ENCODE data around the gene ARSA. TPM values are rescaled to one million over a fixed set of nuclear protein-coding genes. Genes with fewer than 3 reads are reported as not detected.

ARSA gene
- total and polyA plus RNA-seq, 2 of the 13 experiments (the other 11 are each of a cell fraction or from before 2014, with no cell fraction given), result 9.0 to 11.5 TPM

DNA sequence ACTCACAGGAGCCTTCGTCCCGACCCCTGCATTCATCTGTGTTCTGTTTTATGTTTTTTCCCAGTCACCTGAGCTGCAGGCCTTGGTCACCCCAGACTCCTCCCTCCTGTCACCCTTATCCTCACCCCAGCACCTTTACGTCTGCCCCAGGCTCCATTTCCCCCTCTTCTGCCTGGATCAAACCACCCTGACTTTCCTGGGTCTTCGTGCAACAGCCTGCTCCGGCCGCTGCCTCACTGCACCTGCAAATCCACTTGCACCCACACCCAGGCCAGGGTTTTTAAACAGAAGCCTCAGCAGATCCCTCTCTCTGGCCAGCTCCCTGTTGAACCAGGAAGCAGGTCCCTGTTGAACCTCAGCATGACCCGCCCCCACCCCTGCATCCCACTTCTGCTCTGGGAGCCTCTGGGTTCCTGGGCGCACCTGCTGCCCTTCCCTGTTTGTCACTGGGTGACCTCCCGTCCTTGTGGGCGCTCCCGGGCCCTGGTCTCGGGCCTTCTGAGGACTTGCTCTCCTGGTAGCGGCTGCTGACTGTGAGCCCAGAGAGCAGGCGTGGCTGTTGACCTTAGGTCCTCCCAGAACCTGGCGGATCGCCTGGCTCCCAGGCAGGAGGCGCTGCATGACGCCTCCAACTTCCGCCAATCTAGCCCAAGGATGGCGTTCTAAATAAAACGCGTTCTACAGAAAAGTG is 14.5 kb downstream of the ARSA start (continued):
- TF ChIP-seq, protein P1, sequence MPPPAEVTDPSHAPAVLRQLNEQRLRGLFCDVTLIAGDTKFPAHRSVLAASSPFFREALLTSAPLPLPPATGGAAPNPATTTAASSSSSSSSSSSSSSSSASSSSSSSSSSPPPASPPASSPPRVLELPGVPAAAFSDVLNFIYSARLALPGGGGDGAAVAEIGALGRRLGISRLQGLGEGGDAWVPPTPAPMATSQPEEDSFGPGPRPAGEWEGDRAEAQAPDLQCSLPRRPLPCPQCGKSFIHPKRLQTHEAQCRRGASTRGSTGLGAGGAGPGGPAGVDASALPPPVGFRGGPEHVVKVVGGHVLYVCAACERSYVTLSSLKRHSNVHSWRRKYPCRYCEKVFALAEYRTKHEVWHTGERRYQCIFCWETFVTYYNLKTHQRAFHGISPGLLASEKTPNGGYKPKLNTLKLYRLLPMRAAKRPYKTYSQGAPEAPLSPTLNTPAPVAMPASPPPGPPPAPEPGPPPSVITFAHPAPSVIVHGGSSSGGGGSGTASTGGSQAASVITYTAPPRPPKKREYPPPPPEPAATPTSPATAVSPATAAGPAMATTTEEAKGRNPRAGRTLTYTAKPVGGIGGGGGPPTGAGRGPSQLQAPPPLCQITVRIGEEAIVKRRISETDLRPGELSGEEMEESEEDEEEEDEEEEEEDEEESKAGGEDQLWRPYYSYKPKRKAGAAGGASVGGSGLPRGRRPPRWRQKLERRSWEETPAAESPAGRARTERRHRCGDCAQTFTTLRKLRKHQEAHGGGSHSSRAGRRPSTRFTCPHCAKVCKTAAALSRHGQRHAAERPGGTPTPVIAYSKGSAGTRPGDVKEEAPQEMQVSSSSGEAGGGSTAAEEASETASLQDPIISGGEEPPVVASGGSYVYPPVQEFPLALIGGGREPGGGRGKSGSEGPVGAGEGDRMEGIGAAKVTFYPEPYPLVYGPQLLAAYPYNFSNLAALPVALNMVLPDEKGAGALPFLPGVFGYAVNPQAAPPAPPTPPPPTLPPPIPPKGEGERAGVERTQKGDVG (CRISPR knock-in tag; IDR thresholded peaks at IDR 0.05; ENCODE audit: borderline replicate concordance), result no peak
- TF ChIP-seq ZNF598 (CRISPR knock-in tag; IDR thresholded peaks at IDR 0.05; ENCODE audit: borderline replicate concordance) (peak; percentile 93; the same call in 1 of the 2 replicates), HOXA7 (CRISPR knock-in tag; IDR thresholded peaks at IDR 0.05) (no peak), AKAP8 (CRISPR knock-in tag; IDR thresholded peaks at IDR 0.05) (no peak), KDM5B (CRISPR knock-in tag; IDR thresholded peaks at IDR 0.05; ENCODE audit: borderline replicate concordance) (peak; percentile 35; the same call in 1 of the 2 replicates), ZNF101 (CRISPR knock-in tag; IDR thresholded peaks at IDR 0.05; ENCODE audit: borderline replicate concordance, low read depth) (no peak), RBM39 (IDR thresholded peaks at IDR 0.05; ENCODE audit: low read depth, low read length, poor library complexity, severe bottlenecking) (peak; percentile 49), TGIF2 (CRISPR knock-in tag; IDR thresholded peaks at IDR 0.05) (0 out of 2 replicates have a peak, but pooled peaks have one; percentile 9), KDM6A (CRISPR knock-in tag; IDR thresholded peaks at IDR 0.05; ENCODE audit: low read depth) (no peak), MAZ (IDR thresholded peaks at IDR 0.05; ENCODE audit: borderline replicate concordance, low read depth, low read length) (no peak), MAZ (CRISPR knock-in tag; IDR thresholded peaks at IDR 0.05; ENCODE audit: low read depth) (peak; percentile 49; the same call in 1 of the 2 replicates), HNF4A (CRISPR knock-in tag; IDR thresholded peaks at IDR 0.05) (peak; percentile 33; the same call in 1 of the 2 replicates), ZNF766 (CRISPR knock-in tag; IDR thresholded peaks at IDR 0.05; ENCODE audit: borderline replicate concordance) (no peak), ZBTB7B (CRISPR knock-in tag; IDR thresholded peaks at IDR 0.05) (no peak), ZNF557 (CRISPR knock-in tag; IDR thresholded peaks at IDR 0.05) (no peak)
- TF ChIP-seq, protein P2, sequence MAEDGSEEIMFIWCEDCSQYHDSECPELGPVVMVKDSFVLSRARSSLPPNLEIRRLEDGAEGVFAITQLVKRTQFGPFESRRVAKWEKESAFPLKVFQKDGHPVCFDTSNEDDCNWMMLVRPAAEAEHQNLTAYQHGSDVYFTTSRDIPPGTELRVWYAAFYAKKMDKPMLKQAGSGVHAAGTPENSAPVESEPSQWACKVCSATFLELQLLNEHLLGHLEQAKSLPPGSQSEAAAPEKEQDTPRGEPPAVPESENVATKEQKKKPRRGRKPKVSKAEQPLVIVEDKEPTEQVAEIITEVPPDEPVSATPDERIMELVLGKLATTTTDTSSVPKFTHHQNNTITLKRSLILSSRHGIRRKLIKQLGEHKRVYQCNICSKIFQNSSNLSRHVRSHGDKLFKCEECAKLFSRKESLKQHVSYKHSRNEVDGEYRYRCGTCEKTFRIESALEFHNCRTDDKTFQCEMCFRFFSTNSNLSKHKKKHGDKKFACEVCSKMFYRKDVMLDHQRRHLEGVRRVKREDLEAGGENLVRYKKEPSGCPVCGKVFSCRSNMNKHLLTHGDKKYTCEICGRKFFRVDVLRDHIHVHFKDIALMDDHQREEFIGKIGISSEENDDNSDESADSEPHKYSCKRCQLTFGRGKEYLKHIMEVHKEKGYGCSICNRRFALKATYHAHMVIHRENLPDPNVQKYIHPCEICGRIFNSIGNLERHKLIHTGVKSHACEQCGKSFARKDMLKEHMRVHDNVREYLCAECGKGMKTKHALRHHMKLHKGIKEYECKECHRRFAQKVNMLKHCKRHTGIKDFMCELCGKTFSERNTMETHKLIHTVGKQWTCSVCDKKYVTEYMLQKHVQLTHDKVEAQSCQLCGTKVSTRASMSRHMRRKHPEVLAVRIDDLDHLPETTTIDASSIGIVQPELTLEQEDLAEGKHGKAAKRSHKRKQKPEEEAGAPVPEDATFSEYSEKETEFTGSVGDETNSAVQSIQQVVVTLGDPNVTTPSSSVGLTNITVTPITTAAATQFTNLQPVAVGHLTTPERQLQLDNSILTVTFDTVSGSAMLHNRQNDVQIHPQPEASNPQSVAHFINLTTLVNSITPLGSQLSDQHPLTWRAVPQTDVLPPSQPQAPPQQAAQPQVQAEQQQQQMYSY (CRISPR knock-in tag; IDR thresholded peaks at IDR 0.05), result no peak
- TF ChIP-seq, protein P3, sequence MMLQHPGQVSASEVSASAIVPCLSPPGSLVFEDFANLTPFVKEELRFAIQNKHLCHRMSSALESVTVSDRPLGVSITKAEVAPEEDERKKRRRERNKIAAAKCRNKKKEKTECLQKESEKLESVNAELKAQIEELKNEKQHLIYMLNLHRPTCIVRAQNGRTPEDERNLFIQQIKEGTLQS (CRISPR knock-in tag; IDR thresholded peaks at IDR 0.05), result no peak
- TF ChIP-seq, protein P4, sequence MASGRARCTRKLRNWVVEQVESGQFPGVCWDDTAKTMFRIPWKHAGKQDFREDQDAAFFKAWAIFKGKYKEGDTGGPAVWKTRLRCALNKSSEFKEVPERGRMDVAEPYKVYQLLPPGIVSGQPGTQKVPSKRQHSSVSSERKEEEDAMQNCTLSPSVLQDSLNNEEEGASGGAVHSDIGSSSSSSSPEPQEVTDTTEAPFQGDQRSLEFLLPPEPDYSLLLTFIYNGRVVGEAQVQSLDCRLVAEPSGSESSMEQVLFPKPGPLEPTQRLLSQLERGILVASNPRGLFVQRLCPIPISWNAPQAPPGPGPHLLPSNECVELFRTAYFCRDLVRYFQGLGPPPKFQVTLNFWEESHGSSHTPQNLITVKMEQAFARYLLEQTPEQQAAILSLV (CRISPR knock-in tag; IDR thresholded peaks at IDR 0.05; ENCODE audit: borderline replicate concordance), result no peak
- TF ChIP-seq, protein P5, sequence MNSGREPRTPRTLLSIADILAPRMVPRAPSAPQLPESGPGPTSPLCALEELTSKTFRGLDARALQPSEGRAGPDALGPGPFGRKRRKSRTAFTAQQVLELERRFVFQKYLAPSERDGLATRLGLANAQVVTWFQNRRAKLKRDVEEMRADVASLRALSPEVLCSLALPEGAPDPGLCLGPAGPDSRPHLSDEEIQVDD (CRISPR knock-in tag; IDR thresholded peaks at IDR 0.05; ENCODE audit: borderline replicate concordance), result no peak

All from HepG2 (cell line).